Uterus (tissue), 2 donors: ENCODE measurements around the gene AGMO.

Source experiments
- CTCF ChIP-seq, 4 experiments: fragments of 200-600 bp in 2 of 4; fragments of 450-650 bp in 2 of 4; sonication (generic) in 2 of 4; IDR thresholded peaks; one replicate each; pipeline ENCODE4 v1.5.1; 2016 to 2019; ENCODE audit warnings: antibody characterized with exemption in 4 of 4, mild to moderate bottlenecking in 2 of 4, moderate library complexity in 1 of 4
- POLR2A ChIP-seq, 2 donors: fragments of 450-650 bp; IDR thresholded peaks; one replicate each; pipeline ENCODE4 v1.6.1; 2016; ENCODE audit warnings: antibody characterized with exemption in 2 of 2, mild to moderate bottlenecking in 1 of 2, moderate library complexity in 1 of 2

- no peak for TF ChIP-seq CTCF (IDR thresholded peaks at IDR 0.05)
- no peak for TF ChIP-seq POLR2A (IDR thresholded peaks at IDR 0.05)
Measured at GRCh38 chr7:15557186-15557585, 4.6 kb downstream of the AGMO start.
